ENCODE results near the gene LRTM2.
"Not testable (repeated sequence)": the region's sequence is repeated elsewhere in the genome, so short reads cannot be mapped to it uniquely, and the experiment has no call there.

The LRTM2 gene

DNA sequence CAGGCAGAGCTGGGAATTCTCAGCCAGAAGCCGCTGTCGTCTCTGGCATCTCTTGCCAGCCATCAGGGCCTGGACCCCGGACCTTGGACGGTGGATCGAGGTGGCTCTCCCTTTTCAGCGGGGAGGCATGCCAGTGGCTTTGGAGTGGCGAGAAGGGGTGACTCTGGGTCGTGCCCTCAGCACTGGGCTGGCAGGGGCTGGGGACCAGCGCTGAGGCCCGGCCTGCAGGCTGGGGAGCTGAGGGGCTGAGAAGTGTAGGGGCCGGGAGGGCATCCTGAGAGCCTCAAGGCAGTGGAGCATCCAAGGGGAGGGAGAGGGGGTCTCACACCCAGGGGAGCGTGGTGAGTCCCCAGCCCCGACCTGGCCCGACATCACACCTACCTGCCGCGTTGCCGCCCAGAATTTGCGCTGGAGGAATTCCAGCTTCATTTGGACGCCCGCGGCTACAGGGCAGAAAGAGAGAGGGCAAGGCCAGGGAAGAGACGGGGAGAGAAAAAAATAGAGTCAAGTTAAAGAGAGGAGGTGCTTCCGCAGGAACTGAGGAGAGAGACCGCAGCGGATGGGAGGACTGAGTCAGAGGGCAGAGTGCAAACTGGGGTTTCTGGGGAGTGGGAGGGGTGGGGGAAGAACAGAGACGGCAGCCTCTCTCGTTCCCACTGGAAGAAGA lies 9.0 kb upstream of the LRTM2 start:
- in situ Hi-C loops (cut with HindIII; ENCODE audit: low sequenced_read_pairs) = no loop called here

DNA sequence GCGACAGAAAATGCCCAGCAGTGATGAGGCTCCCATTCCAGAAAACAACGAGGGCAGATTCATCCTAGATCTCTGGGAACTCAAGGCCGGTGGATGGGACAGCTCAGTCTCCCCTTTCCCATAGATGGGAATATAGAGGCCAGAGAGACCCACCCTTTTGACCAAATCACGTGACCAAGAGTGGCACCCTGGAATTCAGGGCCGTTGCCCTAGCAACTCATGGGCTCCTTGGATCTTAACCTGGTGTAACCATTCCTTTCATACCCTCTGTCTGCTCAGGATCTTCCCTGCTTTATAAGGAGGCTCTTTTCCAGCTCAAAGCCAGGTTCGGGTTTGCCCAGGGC lies 8.4 kb upstream of the LRTM2 start:
- in situ Hi-C loops (cut with HindIII; ENCODE audit: low sequenced_read_pairs) = no loop called here

DNA sequence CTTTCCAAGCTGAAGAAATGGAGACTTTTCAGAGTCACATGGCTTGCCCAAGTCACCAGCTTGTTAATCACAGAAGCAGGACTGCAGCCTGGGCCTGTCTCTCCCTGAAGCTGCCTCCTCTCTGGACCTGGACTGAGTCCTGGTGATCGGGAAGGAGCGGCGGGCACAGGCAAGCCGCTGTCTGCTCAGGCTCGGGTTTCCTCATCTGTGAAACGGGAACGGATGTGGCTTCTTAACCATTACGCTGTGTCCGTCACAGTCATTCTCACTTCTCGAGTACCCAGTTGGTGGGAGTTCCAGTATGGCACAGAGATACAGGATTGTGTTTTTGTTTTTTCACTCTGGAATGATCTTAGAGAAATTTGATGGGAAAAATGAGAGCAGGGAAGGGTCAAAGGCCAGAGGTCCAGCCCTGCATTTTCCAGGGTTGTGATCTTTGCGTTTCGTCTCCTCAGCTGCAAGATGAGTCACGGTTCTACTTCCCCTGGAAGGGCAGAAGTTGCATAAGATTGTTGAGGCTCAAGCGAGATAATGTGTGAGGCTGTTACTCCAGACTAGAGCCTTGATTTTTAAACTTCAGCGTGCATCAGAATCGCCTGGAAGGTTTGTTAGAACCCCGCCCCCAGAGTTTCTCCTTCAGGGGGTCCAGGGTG lies 7.6 kb upstream of the LRTM2 start:
- in situ Hi-C loops (cut with HindIII; ENCODE audit: low sequenced_read_pairs) = no loop called here

DNA sequence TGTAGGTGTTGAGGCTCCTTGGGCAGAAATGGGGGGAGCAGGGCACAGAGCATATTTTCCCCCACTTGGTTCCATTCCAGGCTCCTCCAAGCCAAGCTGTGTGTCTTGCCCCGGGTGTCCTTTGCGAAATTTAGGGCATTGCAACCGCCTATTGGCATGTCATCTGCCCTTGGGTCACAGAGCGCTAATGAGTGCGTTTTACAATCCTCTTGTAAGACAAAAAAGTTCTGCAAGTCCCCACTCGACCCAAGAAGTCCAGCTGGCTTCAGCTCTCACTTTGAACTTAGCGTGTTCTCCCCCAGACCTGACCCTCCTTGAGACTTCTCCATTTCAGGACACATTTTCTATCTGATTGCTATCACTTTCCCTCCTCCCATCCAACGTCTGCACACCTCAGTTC lies 6.1 kb upstream of the LRTM2 start:
- in situ Hi-C loops (cut with HindIII; ENCODE audit: low sequenced_read_pairs) = no loop called here

- in situ Hi-C loops (cut with HindIII; ENCODE audit: low sequenced_read_pairs) = no loop called here
Observed at GRCh38 chr12:1815108-1815507, 5.3 kb upstream of the LRTM2 start.

DNA sequence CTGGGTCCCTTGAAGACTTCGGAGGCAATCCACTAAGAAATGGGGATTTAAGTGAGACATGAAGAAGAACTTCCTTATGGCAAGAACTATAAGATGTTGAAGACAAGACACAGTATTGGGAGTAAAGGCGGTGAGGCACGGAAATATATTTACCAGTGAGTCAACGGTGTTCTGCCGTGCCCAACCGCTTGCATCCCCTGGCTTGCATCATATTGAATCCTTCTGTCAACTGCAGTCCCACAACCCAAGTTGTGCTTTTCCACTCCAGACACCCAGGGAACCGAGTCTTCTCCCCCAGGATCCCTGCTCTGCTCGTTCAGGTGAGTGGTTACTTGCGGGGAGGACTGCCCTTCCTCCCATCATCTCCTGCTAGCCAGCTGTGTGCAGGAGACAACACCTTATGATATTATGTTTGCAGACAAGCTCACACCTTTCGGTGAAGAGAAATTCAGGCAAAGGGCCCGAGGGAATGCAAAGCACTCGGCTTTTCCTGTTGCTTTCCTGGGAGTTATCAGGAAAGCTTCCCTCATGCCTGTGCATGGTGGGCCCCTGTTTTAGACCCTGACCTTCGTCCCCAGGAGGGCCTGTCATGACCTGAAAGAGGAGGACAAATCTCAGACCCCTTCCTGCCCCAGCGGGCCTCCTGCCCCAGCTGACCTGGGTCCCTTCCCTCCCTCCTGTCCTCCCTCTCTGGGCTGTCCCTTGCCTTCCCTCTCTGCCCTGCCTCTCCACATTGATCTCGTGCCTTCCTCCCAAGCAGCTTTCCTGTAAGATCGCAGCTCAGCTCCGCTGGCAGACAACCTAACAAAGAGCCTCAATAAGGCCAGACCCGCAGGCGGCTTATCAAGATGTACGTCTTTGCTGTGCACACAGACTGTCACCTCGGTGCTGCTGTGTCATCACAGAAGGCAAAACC lies 4.3 kb upstream of the LRTM2 start:
- in situ Hi-C loops (cut with HindIII; ENCODE audit: low sequenced_read_pairs) = no loop called here

GRCh38 chr12:1816730-1817348 lies 3.5 kb upstream of the LRTM2 start:
- in situ Hi-C loops (cut with HindIII; ENCODE audit: low sequenced_read_pairs) = no loop called here

DNA sequence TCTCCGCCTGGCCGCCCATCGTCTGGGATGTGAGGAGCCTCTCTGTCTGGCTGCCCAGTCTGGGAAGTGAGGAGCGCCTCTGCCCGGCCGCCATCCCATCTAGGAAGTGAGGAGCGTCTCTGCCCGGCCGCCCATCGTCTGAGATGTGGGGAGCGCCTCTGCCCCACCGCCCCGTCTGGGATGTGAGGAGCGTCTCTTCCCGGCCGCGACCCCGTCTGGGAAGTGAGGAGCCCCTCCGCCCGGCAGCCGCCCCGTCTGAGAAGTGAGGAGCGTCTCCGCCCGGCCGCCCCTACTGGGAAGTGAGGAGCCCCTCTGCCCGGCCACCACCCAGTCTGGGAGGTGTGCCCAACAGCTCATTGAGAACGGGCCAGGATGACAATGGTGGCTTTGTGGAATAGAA lies 2.4 kb upstream of the LRTM2 start:
- in situ Hi-C loops (cut with HindIII; ENCODE audit: low sequenced_read_pairs) = not testable (repeated sequence)

- in situ Hi-C loops (cut with HindIII; ENCODE audit: low sequenced_read_pairs) = no loop called here
Observed at GRCh38 chr12:1819050-1819449, 1.3 kb upstream of the LRTM2 start.

DNA sequence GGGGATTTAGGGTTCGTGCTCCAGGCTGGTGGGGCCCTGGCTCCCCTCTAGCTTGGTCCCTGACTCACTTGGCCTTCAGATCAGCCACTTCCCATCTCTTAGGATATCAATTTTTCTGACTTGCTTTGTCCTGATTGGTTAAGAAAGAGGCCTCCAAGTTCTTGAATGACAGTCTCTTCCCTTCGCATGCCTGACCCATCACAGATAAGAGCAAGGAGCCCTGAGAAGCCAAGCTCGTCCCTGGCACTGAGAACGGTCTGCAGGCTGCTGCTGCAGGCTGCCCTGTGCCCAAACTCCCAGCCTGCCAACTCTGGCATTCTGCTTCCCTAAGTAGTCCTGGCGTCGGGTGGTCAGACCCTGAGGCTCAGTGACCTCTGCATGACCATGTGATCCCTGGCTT lies 794 bp upstream of the LRTM2 start:
- in situ Hi-C loops (cut with HindIII; ENCODE audit: low sequenced_read_pairs) = no loop called here

DNA sequence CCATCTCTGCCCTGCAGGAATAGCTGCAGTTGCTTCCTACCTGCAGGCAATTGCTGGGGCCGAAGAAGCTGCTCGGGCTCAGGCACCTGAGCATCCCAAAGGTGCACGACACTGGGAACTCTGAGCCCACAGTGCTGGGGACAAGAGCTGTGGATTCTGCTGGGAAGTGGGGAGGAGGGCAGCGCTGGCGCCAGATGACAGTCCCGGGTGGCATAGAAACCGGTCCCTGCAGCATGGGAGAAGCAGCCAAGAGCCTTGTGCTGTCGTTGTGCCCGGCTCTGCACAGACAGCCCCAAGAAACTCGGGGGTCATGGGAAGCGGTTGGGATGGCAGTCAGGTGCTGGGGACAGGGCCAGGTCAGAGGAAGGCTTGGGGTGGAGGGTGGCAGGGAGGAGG lies 529 bp downstream of the LRTM2 start:
- in situ Hi-C loops (cut with HindIII; ENCODE audit: low sequenced_read_pairs) = no loop called here

GRCh38 chr12:1821805-1822204 lies 1.4 kb downstream of the LRTM2 start:
- in situ Hi-C loops (cut with HindIII; ENCODE audit: low sequenced_read_pairs) = no loop called here

DNA sequence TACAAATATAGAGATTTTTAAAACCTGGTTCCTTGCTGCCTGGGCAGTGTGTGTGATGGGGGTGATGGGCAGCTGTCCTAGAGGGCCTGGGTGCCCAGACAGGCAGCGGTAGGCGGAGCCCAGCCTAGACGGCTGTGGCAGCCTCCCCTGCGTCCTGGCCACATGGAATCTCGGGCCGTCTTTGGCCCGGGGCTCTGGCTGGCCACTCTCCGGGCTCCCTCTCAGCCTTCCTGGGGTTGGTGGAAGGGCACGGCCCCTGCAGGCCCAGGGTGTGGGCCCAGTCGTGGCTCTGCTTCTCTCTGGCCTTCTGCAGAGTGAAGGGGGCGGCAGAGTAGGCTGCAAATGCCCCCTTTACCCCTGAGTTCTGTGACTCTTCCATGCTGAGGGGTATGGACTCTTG lies 2.3 kb downstream of the LRTM2 start:
- in situ Hi-C loops (cut with HindIII; ENCODE audit: low sequenced_read_pairs) = no loop called here

- in situ Hi-C loops (cut with HindIII; ENCODE audit: low sequenced_read_pairs) = no loop called here
Observed at GRCh38 chr12:1823237-1823636, 2.9 kb downstream of the LRTM2 start.

DNA sequence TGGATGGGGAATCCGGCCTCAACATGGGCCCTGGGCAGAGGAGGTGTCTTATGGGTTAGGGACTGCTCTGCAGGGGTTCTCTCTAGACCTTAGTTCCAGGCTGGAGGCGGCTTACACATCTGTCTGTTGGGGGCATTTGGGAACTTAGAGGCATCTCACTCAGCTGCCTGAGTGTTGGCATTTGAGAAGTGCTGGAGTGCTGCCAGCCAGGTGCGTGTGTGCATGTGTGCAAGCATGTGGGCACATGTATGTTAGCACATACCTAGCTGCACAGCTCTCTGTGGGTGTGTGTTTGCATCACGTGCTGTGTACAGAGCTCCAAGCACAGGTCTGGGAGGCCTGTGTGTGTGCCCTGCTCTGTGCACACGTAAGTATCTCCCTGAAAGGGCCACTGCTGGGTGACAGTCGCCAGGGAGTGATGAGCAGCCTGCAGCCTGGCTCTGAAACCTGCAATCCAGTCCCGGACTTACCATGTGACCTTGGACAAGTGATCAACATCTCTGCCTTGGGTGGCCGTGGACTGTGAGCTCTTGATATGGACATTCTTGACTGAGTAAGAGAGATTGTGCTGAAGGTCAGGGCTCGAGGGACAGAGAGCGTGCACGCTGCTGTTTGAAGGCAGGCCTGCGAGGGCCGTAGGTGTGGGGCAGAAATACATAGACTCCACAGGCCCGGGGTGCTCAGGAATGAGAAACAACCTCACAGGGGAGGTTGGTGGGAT lies 5.2 kb downstream of the LRTM2 start:
- in situ Hi-C loops (cut with HindIII; ENCODE audit: low sequenced_read_pairs) = no loop called here

GRCh38 chr12:1826401-1826800 lies 6.0 kb downstream of the LRTM2 start:
- in situ Hi-C loops (cut with HindIII; ENCODE audit: low sequenced_read_pairs) = no loop called here

- in situ Hi-C loops (cut with HindIII; ENCODE audit: low sequenced_read_pairs) = no loop called here
Observed at GRCh38 chr12:1826867-1827705, 6.7 kb downstream of the LRTM2 start.

GRCh38 chr12:1827826-1828805 lies 7.8 kb downstream of the LRTM2 start:
- in situ Hi-C loops (cut with HindIII; ENCODE audit: low sequenced_read_pairs) = no loop called here

- in situ Hi-C loops (cut with HindIII; ENCODE audit: low sequenced_read_pairs) = no loop called here
Observed at GRCh38 chr12:1828856-1829255, 8.5 kb downstream of the LRTM2 start.

All from DLD1 (cell line).